NCI-H1048 (cell line): ENCODE results near the gene UQCC5.

ENCODE experiments used
- DNase-seq: peaks from one replicate; lab custom pipeline; 2025; lab: John Stamatoyannopoulos, UW

The UQCC5 gene, protein sequence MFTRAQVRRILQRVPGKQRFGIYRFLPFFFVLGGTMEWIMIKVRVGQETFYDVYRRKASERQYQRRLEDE

DNA sequence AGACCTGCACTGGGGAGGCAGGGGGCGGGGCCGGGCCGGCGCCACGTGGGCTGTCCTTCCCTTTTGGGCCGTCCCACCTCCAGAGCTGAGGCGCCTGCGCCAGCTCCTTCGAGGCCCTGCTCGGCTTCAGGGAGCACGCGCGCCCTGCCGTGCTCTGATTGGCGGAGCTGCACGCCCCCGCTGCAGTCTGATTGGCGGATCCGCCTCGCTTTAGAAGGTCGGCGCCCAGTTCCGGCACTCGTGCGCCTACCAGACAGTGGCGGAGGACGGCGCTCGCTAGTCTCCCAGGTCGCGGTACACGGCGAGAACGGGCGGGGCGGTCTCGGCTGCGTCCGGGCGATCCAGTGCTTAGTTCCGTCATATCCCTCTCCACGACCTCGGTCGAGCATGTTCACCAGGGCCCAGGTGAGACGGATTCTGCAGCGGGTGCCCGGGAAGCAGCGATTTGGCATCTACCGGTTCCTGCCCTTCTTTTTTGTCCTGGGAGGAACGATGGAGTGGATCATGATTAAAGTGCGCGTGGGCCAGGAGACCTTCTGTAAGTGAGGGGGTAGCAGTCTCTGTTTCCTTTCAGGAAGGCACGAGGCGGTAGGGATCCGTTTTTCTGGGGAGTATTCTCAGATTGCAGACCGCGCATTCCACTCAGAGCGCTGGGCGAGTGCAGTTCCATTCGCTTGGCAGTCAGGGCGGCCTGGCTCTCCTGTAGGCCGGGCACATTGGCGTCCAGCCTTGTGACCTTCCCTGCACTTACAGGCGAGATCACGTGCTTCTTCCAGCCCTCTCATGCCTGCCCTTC, at the start of gene UQCC5:
TSS of gene UQCC5 (plus strand) at position 237 of the 796 bp plus-strand sequence. CDS start at position 388, 151 bp downstream.
- peak; percentile 97 for DNase-seq

DNA sequence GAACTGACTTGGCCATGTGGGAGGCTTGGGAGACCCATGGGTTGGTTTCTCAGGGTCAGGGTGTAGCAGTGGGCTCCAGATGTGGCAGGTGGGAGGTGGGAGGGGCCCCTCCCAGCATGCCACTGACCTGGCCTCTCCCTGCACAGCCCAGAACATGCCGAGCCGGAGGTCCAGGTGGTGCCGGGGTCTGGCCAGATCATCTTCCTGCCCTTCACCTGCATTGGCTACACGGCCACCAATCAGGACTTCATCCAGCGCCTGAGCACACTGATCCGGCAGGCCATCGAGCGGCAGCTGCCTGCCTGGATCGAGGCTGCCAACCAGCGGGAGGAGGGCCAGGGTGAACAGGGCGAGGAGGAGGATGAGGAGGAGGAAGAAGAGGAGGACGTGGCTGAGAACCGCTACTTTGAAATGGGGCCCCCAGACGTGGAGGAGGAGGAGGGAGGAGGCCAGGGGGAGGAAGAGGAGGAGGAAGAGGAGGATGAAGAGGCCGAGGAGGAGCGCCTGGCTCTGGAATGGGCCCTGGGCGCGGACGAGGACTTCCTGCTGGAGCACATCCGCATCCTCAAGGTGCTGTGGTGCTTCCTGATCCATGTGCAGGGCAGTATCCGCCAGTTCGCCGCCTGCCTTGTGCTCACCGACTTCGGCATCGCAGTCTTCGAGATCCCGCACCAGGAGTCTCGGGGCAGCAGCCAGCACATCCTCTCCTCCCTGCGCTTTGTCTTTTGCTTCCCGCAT, 49.2 kb upstream of the UQCC5 start:
- no peak for DNase-seq

DNA sequence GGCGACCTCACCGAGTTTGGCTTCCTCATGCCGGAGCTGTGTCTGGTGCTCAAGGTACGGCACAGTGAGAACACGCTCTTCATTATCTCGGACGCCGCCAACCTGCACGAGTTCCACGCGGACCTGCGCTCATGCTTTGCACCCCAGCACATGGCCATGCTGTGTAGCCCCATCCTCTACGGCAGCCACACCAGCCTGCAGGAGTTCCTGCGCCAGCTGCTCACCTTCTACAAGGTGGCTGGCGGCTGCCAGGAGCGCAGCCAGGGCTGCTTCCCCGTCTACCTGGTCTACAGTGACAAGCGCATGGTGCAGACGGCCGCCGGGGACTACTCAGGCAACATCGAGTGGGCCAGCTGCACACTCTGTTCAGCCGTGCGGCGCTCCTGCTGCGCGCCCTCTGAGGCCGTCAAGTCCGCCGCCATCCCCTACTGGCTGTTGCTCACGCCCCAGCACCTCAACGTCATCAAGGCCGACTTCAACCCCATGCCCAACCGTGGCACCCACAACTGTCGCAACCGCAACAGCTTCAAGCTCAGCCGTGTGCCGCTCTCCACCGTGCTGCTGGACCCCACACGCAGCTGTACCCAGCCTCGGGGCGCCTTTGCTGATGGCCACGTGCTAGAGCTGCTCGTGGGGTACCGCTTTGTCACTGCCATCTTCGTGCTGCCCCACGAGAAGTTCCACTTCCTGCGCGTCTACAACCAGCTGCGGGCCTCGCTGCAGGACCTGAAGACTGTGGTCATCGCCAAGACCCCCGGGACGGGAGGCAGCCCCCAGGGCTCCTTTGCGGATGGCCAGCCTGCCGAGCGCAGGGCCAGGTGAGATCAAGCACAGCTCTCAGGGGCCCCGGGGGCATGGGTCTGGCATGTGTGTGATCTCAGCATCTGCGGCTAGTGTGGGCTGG, 48.4 kb upstream of the UQCC5 start:
- no peak for DNase-seq

DNA sequence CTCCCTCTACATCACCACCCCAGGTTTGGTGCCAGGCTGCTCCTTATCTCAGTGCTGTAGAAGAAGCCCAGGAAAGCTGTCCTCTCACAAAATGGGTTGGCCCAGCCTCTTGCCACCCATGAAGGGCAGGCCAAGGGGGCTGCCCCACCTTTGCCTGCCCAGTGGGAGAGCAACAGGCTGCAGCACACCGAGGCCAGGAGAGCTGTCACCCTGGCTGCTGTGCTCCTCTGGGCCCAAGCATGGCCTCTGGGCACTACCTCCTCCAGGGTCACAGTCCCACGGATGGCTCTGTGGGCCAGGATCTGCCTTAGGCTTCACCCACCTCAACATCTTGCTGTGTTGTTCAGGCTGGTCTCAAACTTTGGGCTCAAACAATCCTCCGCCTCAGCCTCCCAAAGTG, 47.7 kb upstream of the UQCC5 start:
- DNase-seq: no peak

DNA sequence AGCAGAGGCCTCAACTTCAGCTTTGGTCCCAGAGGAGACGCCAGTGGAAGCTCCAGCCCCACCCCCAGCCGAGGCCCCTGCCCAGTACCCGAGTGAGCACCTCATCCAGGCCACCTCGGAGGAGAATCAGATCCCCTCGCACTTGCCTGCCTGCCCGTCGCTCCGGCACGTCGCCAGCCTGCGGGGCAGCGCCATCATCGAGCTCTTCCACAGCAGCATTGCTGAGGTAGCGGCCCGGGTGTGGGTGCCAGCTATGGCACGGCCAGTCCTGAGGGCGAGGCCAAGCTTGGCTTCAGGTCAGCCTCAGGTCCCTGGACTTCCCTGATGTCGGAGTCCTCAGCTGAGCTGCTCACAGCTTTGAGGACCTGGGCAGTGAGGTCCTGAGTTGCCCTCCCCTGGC, 47.0 kb upstream of the UQCC5 start:
- no peak for DNase-seq

DNA sequence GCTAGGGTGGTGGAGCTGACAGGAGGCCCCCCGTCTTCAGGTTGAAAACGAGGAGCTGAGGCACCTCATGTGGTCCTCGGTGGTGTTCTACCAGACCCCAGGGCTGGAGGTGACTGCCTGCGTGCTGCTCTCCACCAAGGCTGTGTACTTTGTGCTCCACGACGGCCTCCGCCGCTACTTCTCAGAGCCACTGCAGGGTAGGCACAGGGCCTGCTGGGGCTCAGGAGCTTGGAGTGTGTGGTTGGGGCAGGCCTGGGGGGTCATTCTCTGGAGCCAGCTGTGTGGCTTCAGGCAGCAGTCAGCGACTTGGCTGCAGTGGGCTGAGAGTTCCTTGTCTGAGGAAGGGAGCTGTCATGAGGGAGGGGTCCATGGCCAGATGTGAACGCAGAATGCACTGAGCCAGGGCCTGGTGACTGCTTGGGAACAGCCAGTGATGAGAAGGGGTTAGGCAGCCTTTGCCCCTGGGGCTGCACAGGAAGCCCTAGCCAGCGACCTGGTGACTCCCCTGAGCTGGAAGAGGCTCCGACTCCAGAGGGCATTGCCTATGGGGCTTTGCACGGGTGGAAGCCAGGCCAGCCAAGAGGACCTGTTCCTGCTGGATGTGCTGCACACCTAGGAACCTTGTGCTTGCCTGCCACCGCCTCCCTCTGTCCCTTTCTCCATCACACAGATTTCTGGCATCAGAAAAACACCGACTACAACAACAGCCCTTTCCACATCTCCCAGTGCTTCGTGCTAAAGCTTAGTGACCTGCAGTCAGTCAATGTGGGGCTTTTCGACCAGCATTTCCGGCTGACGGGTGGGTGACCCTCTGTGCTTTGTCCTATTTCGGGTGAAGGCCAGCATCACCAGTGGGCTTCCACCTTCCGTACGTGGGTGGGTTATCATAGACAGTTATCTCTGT, 46.1 kb upstream of the UQCC5 start:
- DNase-seq: no peak

DNA sequence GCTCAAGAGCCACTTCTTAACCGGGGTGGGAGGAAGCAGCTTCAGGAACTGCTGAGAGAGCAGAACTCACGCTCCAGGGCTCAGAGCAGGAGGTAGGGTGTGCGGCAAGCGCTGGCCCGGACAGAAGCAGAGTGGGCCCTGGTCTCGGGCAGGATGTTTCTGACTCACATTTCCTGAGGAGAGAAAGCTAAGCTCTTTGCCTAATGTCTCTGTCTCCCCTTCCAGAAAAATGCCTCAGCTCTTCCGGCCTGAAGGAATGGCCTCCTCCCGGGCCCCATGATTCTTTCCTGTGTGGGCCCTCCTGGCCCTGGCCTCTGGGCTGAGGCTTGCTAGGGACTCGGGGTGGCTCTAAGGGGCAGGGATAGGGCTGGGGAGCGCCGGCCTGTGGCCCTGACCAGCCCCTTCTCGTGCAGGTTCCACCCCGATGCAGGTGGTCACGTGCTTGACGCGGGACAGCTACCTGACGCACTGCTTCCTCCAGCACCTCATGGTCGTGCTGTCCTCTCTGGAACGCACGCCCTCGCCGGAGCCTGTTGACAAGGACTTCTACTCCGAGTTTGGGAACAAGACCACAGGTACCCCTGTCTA, 45.4 kb upstream of the UQCC5 start:
- no peak for DNase-seq

DNA sequence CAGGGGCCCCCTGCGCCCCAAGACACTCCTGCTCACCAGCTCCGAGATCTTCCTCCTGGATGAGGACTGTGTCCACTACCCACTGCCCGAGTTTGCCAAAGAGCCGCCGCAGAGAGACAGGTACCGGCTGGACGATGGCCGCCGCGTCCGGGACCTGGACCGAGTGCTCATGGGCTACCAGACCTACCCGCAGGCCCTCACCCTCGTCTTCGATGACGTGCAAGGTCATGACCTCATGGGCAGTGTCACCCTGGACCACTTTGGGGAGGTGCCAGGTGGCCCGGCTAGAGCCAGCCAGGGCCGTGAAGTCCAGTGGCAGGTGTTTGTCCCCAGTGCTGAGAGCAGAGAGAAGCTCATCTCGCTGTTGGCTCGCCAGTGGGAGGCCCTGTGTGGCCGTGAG, 44.3 kb upstream of the UQCC5 start:
- DNase-seq: no peak

DNA sequence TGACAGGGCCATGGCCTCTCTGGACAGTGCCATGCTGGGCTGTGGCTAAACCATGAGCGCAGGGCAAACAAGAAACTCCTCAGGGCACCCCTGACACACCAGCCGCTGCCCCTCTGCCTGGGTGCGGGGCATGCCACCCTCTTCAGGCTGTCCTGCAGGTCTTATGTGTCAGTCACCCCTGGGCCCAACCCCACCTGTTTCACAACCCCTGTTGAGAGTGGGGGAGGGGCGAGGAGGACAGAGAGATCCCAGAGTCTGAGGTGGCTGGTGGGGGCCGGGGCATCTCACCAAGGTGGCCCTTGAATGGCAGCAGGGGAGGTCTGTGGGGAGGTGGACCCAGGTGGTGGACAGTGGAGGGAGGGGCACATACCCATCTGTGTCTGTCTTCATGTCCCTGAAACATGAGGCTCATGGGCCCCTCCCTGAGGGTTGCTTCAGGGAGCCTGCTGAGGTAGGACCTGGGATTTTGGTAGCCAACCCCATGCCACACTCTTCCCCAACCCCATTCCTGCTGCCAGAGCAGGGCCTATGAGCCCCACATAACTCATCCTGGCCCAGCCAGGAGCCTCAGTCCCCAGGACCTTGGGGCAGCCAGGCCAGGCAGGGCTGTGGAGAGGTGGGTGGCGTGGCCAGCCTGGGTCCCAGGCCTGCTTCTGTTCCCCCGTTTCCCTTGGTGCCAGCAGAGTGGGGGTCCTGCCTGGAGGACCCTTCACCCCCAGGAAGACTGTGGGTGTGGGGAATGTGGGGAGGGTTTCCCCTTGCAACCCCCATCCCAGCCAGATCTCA, 43.0 kb upstream of the UQCC5 start:
- DNase-seq: no peak

DNA sequence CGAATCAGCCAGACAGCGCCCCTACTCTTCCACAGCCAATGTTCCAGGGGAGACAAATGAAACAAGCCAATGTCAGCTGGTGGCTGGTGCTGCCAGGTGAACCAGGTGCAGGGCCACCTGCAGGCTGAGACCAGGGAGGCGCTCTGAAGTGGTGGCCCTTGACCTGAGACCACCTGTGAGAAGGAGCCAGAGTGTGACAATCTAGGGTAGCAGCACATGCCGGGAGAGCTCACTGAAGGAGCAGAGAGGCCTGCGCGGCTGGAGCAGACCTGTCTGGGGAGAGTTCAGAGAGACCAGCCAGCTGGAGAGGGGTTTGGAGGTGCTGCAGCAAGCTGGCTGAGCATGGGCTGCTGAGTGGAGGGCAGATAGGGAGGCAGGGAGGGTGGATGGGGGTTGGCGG, 42.0 kb upstream of the UQCC5 start:
- DNase-seq: no peak

DNA sequence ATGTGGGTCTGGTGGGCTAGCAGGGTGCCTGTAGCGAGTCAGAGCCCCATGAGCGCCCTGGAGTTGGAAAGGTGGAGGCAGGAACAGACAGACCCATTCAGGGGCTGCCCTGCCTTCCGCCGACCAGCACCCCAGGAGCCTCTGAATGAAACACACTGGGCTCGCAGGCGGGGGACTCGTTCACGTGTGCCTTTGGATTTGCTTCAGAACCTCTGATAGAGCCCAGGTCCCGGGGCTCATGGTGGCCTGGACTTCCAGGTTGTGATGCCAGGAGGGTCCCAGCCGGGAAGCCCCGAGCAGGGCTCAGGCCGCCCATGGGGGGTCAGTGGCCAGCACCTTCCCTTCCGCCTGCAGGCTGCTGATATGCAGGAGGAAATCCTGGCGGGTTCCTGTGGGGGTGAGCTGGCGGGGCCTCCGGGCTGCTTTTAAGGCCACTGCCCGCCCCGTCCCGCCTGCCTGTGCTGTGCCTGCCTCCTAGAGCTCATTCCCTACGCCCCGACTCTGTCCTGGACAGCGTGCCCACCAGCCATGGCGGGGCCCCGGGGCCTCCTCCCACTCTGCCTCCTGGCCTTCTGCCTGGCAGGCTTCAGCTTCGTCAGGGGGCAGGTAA, 41.4 kb upstream of the UQCC5 start, which contains the start of gene STAB1:
TSS of gene STAB1 (plus strand) at position 453 of the 610 bp plus-strand sequence. CDS start at position 529, 76 bp downstream.
- DNase-seq: no peak

DNA sequence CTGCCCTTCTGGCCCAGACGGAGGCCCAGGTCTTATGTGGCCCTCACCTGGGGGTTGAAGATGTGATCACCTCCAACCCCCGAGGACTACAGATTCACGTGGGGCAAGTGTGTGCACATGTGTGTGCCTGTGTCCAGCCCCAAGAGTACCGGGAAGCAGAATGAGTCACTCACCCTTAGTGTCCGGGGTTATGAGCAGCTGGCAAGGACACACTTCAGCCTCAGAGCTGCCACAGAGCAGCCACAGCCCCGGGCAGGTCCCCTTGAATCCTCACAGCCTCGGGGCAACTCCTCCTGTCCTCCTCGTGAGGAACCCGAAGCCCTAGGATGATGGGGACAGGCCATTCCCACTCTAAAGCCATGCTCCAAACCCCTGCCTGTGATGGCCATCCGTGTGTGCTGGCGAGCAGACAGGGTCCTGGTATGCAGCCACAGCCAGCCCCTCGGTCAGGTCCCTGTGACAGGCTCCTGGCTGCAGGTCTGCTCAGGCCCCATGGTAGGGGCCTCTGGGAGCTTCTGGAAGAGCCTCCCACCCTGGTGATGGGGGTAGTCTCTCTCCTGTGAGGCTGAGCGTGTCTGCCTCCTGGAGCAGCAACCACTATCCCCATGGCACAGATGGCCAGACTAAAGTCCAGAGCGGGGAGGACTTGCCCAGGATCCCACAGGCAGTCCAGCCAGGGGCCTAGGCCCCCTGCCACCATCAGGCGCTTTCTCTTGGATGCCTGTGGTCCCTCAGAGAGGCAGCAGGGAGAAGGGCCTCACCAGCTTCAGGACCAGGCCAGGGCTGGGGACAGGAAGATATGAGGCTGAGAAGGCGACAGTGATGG, 40.4 kb upstream of the UQCC5 start:
- DNase-seq: no peak

DNA sequence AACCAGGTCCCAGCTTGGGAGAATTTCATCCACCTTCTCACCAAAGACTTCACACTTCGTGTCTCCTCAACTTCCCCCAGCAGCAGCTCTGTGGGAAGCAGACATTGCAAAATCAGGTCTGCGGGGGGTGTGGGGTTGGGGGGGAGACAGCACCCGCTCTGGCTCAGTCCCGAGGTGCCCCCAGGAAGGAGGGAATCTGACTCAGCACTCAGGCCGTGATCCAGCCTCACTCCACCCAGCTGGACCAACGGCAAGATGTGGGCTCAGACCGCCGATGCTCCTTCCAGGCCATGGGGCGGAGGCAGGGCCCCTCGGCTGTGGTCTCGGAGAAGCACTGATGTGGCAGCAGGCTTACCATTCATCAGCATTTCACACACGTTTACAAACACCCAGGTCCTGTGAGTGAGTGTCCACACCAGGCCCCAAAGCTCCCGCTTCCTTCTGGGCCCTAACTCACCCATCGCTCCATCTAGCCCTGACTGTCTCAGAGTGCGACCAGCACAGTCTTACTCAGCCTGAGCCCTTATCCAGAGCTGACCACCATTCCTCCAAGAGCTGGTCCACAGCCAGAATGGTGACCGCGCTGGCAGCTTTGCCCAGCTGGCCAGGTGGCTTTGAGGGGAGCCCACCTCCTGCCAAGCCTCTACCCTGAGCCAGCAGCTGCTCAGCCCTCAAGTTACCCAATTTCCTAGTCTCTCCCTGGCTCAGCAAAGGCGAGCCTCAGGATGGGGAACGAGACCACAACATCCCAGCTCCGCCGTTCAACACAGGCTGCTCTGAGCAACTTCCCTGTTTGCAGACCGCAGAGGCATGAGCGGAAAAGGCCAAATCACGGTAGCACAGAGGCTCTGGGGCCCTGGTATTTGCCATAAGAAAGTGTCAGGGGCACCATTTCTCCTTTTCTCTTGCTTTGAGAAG, 38.0 kb upstream of the UQCC5 start:
- DNase-seq: no peak

DNA sequence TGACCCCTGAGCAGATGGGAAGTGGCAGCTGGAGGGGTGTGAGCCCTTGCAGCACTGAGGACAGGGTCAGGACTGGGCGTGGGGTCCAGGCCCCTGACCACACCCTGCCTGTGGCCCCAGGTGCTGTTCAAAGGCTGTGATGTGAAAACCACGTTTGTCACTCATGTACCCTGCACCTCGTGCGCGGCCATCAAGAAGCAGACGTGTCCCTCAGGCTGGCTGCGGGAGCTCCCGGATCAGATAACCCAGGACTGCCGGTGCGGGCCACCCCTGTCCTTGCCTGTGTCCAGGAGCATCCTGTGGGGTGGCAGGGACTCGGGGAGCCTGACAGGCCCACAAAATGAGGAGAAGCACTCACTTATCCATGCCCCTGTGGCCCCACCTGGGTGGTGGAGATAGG, 35.4 kb upstream of the UQCC5 start:
- no peak for DNase-seq

DNA sequence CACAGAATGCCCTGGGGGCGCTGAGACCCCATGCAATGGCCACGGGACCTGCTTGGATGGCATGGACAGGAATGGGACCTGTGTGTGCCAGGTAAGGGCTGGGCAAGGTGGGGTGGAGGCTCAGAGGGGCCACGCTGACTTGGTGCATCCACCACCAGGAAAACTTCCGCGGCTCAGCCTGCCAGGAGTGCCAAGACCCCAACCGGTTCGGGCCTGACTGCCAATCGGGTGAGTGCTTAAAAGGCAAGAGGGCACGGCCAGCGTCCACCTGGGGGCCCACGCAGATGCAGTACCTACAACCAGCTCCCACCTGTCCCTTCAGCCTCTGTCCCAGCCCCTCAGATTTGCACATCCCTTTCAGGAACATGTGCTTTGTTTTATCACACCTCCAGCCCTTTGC, 34.4 kb upstream of the UQCC5 start:
- DNase-seq: no peak

DNA sequence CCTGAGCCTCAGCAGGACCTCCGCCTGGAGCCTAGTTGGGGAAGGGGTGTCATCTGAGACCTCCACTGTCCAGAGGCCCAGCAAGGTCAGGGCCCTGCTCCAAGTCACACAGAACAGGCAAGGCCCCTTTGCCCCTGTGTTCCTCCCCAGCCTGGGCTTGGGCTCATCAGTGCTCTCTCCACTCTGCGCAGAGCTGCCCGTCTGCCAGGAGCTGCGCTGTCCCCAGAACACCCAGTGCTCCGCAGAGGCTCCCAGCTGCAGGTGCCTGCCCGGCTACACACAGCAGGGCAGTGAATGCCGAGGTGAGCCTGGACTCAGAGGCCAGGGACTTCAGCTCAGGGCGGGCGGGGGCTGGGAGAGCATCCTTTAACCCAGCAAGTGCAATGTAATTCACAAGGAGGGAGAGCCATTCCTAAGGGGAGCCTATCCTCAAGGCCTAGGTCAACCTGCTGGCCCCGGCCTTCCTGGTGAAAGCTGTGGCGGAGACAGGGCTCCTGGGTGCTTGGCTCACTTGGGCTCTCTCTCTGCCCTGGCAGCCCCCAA, 33.5 kb upstream of the UQCC5 start:
- no peak for DNase-seq

DNA sequence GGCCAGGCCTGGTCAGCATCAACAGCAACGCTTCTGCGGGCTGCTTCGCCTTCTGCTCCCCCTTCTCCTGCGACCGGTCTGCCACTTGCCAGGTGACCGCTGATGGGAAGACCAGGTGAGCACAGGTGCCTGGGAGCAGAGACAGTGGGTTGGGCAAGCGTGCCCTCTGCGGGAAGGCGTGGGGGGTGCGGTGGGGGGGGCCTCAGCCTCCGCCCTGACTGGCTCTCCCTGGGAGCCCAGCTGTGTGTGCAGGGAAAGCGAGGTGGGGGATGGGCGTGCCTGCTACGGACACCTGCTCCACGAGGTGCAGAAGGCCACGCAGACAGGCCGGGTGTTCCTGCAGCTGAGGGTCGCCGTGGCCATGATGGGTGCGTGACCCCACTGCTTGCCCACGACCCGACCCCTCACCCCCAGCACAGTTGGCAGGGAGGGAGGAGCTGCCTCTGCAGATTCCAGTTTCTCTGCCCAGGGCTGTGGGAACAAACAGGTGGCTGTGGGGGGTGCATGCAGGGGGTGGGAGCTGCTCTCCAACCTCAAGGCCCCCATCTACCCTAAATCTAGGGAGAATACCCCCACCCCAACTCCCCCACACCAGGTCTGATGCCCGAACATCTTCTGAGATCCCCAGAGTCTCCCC, 32.5 kb upstream of the UQCC5 start:
- no peak for DNase-seq
